Sigmoid colon (tissue), 7 donors: ENCODE measurements around the gene EPX. TPM values are rescaled to one million over a fixed set of nuclear protein-coding genes. Genes with fewer than 3 reads are reported as not detected.
"Not testable (repeated sequence)": the region's sequence is repeated elsewhere in the genome, so short reads cannot be mapped to it uniquely, and the experiment has no call there.

Experiments used
- DNase-seq: peaks from one replicate; pipeline ENCODE4 v3.0.0-alpha.2; 2019
- H3K27ac ChIP-seq, 4 donors: fragments of 200-600 bp; sonication (generic); one replicate each; pipeline ENCODE4 v1.5.1; 2016 to 2019; ENCODE audit warnings: mild to moderate bottlenecking in 1 of 4
- H3K27me3 ChIP-seq, 3 donors: fragments of 200-600 bp; sonication (generic); one replicate each; pipeline ENCODE4 v1.5.1; 2019; ENCODE audit warnings: mild to moderate bottlenecking in 1 of 3
- H3K36me3 ChIP-seq, 4 donors: fragments of 200-600 bp; sonication (generic); one replicate each; pipeline ENCODE4 v1.5.1; 2016 to 2019
- H3K4me1 ChIP-seq, 4 donors: fragments of 200-600 bp; sonication (generic); one replicate each; pipeline ENCODE4 v1.5.1; 2017 to 2019
- H3K4me3 ChIP-seq, 4 donors: fragments of 200-600 bp; sonication (generic); one replicate each; pipeline ENCODE4 v1.5.1; 2017 to 2019; ENCODE audit warnings: mild to moderate bottlenecking in 2 of 4, moderate library complexity in 1 of 4
- H3K9me3 ChIP-seq, 4 donors: fragments of 200-600 bp in 3 of 4; sonication (generic) in 3 of 4; one replicate each; pipeline versions ENCODE4 v1.5.1 to v1.6.1; 2013 to 2019
- CTCF ChIP-seq, 4 experiments: fragments of 450-650 bp in 3 of 4; fragments of 200-600 bp in 1 of 4; IDR thresholded peaks; one replicate each; pipeline ENCODE4 v1.5.1; 2016 to 2019; ENCODE audit warnings: antibody characterized with exemption in 4 of 4, mild to moderate bottlenecking in 3 of 4, moderate library complexity in 2 of 4
- EP300 ChIP-seq, 4 donors: sonication (generic); formaldehyde crosslinking; IDR thresholded peaks; one replicate each; pipeline ENCODE4 v1.6.1; 2017; ENCODE audit warnings: antibody characterized with exemption in 4 of 4
- POLR2A ChIP-seq, 2 donors: fragments of 450-650 bp; IDR thresholded peaks; one replicate each; pipeline ENCODE4 v1.6.1; 2016; ENCODE audit warnings: antibody characterized with exemption in 2 of 2, mild to moderate bottlenecking in 2 of 2, moderate library complexity in 2 of 2
- POLR2AphosphoS5 ChIP-seq, 4 donors: sonication (generic); formaldehyde crosslinking; IDR thresholded peaks; one replicate each; pipeline ENCODE4 v1.6.1; 2017; ENCODE audit warnings: antibody characterized with exemption in 4 of 4
- WGBS, 2 donors: extraction: QIAGEN DNeasy Blood & Tissue Kit; methylation state at CpG; one replicate each; pipeline ENCODE4 v1.1.7; 2013; 5-methylcytosine and 5-hydroxymethylcytosine counted together
- intact Hi-C: fragments of 100-400 bp; cut with DNase I; formaldehyde crosslinking; loops from one replicate; pipeline ENCODE4 v1.15.1; 2023
- polyA plus RNA-seq, 3 donors: library from polyadenylated mRNA; stranded (reverse); fragments of 200-250 nt; gene quantifications; one replicate each; pipeline ENCODE4 v1.2.3, GENCODE V29; 2013
- total RNA-seq, 4 donors: library from RNA; depleted of rRNA; stranded (reverse); fragments of >200 nt; gene quantifications; one replicate each; pipeline ENCODE4 v1.1.0, GENCODE V29; 2016
- donor health status: healthy with polysubstance abuse.
- donor health status: Bipolar disorder and iron deficiency.
- donor health status: healthy.

Gene EPX
- not detected for total RNA-seq
- polyA plus RNA-seq: under 1 TPM in 1 of 3 donors, not detected in 2; 0.03 TPM

DNA sequence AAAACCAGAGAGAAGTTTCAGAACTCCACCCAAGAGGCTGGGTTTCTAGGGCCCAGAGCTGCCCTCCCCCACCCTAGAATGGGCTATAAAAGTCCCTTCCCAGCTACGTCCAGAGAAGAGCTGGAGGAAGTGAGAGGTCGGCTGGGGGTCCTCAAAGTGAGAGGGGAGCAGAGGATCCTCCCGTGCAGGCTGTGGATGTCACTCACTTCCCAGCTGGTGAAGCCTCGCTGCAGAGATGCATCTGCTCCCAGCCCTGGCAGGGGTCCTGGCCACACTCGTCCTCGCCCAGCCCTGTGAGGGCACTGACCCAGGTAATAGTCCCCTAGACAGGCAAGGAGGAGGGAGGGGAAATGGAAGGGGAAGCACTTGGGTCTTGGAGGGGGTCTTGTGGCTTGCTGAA is at the start of gene EPX:
Gene EPX, plus strand, starts transcription at position 115 of the 400 bp plus-strand sequence. Its CDS starts 121 bp downstream, at position 236.
- no peaks in the 10 kb centered on the region for H3K36me3 ChIP-seq
- H3K4me3 ChIP-seq: no peak within 1 kb of the TSS
- no peaks in the 10 kb centered on the region for H3K9me3 ChIP-seq
- H3K27ac ChIP-seq: no peak within 1 kb of the TSS
- peak; percentile 59 for DNase-seq
- H3K27me3 ChIP-seq: peaks cover 0 to 33% (median 13%) of the 10 kb centered on the region in 3 donors
- WGBS, 2 donors: 28 to 33% methylated on average over 6 of the region's 6 CpGs
- no peaks in the 10 kb centered on the region for H3K4me1 ChIP-seq
- intact Hi-C loops: no loop called here
- TF ChIP-seq POLR2A (IDR thresholded peaks at IDR 0.05): no peak
- no peak for TF ChIP-seq POLR2AphosphoS5 (IDR thresholded peaks at IDR 0.05)
- TF ChIP-seq EP300 (IDR thresholded peaks at IDR 0.05): no peak
- no peak for TF ChIP-seq CTCF (IDR thresholded peaks at IDR 0.05)

DNA sequence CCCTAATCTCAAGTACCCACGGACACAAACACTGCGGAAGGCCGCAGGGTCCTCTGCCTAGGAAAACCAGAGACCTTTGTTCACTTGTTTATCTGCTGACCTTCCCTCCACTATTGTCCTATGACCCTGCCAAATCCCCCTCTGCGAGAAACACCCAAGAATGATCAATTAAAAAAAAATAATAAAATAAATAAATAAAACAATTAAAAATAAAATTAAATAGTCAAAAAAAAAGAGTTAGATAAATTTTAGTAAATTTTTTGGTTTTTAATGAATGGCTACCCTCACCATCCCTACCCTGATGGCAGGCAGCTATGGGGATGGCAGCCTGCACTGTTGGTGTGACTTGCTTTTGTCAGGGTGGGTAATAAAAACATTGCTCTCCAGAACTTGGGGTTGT is 49.2 kb upstream of the EPX start:
- 76 to 83% methylated on average over 4 of the region's 4 CpGs for WGBS, 2 donors
- intact Hi-C loops, DNase-seq: not testable (repeated sequence)

DNA sequence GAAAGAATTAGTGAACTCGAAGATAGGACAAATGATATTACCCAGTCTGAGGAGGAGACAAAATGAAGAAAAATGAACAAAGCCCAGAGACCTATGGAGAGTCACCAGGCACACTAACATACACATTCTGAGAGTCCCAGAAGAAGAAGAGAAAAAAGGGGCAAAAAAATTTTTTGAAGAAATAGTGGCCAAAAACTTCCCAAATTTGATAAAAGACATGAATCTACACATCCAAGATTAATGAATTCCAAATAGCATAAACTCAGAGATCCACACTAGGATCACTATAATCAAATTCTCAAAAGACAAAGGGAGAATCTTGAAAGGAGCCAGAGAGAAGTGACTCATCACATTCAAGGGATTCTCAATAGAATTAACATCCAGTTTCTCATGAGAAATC is 47.7 kb upstream of the EPX start:
- Histone ChIP-seq H3K9me3 (peaks cover 0 to 17% (median 10%) of the 10 kb centered on the region in 4 donors), H3K4me1 (no peaks in the 10 kb centered on the region), H3K4me3 (no peak overlapping the region), H3K27me3 (no peaks in the 10 kb centered on the region), H3K36me3 (no peaks in the 10 kb centered on the region), H3K27ac (no peak overlapping the region)
- 88 to 92% methylated on average over 1 of the region's 1 CpG for WGBS, 2 donors
- TF ChIP-seq POLR2A (IDR thresholded peaks at IDR 0.05) (no peak), EP300 (IDR thresholded peaks at IDR 0.05) (no peak), POLR2AphosphoS5 (IDR thresholded peaks at IDR 0.05) (no peak), CTCF (IDR thresholded peaks at IDR 0.05) (no peak)
- DNase-seq: no peak
- intact Hi-C loops: no loop called here

More for the DNA sequence above, 49.2 kb upstream of the EPX start:
- not testable (repeated sequence) for H3K27ac ChIP-seq, H3K27me3 ChIP-seq, H3K4me3 ChIP-seq, H3K36me3 ChIP-seq, H3K4me1 ChIP-seq
- H3K9me3 ChIP-seq: peaks cover 0 to 17% (median 10%) of the 10 kb centered on the region in 4 donors

GRCh38 chr17:58147930-58148434 is 44.5 kb upstream of the EPX start, which contains the start of gene OR4D1:
TSS of gene OR4D1 (plus strand) at chr17:58148384. CDS start at chr17:58155154, 6,770 bp downstream.
- WGBS, 2 donors: 50 to 71% methylated on average over 1 of the region's 1 CpG
- Histone ChIP-seq H3K9me3 (peaks cover 0 to 17% (median 10%) of the 10 kb centered on the region in 4 donors), H3K27me3 (peaks cover 0 to 5% (median 0%) of the 10 kb centered on the region in 3 donors), H3K27ac (no peak within 1 kb of the TSS), H3K4me1 (no peaks in the 10 kb centered on the region), H3K4me3 (no peak within 1 kb of the TSS), H3K36me3 (no peaks in the 10 kb centered on the region)
- intact Hi-C loops: no loop called here
- TF ChIP-seq POLR2AphosphoS5 (IDR thresholded peaks at IDR 0.05): no peak
- TF ChIP-seq CTCF (IDR thresholded peaks at IDR 0.05): no peak
- TF ChIP-seq POLR2A (IDR thresholded peaks at IDR 0.05): no peak
- TF ChIP-seq EP300 (IDR thresholded peaks at IDR 0.05): no peak
- DNase-seq: no peak

GRCh38 chr17:58148609-58149008 is 43.9 kb upstream of the EPX start:
- intact Hi-C loops: no loop called here
- Histone ChIP-seq H3K27ac (no peak overlapping the region), H3K9me3 (peaks cover 0 to 17% (median 9%) of the 10 kb centered on the region in 4 donors), H3K27me3 (peaks cover 0 to 7% (median 3%) of the 10 kb centered on the region in 3 donors), H3K4me1 (no peaks in the 10 kb centered on the region), H3K36me3 (no peaks in the 10 kb centered on the region), H3K4me3 (no peak overlapping the region)
- DNase-seq: no peak
- 89 to 91% methylated on average over 3 of the region's 3 CpGs for WGBS, 2 donors
- no peak for TF ChIP-seq POLR2A (IDR thresholded peaks at IDR 0.05)
- no peak for TF ChIP-seq POLR2AphosphoS5 (IDR thresholded peaks at IDR 0.05)
- no peak for TF ChIP-seq EP300 (IDR thresholded peaks at IDR 0.05)
- TF ChIP-seq CTCF (IDR thresholded peaks at IDR 0.05): no peak
